NCI-H2029 (cell line): Measurements from ENCODE around the gene DNAJB1.
"Not testable (repeated sequence)": the region's sequence is repeated elsewhere in the genome, so short reads cannot be mapped to it uniquely, and the experiment has no call there.

Experiments
- DNase-seq: peaks from one replicate; lab custom pipeline; 2025; lab: John Stamatoyannopoulos, UW

The DNAJB1 gene

GRCh38 chr19:14517840-14518505 lies at the start of gene DNAJB1:
DNAJB1 (minus strand) TSS chr19:14518397; CDS start chr19:14518349, 48 bp downstream.
- peak; percentile 43 for DNase-seq

- no peak for DNase-seq
These were observed 48.9 kb upstream of the DNAJB1 start for GRCh38 chr19:14567079-14567478.

GRCh38 chr19:14566712-14567077 lies 48.5 kb upstream of the DNAJB1 start:
- DNase-seq: no peak

DNA sequence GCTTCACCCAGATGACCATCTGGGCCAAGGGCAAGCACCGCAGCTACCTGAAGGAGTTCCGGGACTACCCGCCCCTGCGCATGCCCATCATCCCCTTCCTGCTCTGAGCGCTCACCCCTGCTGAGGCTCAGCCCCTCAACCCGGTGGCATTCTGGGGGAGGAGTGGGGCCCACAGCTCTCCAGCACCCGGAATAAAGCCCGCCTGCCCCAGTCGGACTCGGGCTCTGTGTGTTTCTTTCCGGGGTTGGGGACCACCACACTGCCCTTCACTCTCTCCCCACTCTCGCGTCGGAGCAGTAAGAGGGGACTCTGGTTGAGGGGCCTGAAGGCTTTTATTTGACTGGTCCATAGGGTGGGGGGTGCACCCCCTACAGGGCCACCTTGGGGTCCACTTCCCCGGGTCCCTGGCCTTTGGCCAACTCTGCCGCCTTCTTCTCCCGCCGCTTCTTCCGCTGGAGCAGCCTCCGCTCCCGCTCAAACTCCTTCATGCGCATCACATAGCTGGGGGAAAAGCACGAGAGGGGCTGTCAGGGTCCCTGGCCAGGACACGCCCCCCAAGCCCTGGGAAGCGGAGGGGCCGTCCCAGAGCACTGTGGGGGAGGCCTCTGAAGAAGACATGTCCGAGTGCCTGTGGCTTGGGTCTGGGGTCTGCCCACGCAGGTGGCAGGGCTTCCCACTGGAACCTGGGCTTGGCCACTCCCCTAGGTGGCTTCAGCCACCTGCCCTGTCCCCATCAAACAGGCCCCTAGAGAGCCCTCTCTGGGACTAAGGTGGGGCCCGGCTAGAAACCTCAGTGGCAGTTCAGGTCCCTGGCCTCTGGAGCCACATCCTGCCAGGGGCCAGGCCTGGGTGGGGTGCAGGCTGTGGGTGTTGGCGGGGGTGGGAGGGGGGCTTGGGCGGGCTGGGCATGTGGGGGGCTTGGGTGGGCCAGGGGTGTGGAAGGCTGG lies 47.8 kb upstream of the DNAJB1 start:
- DNase-seq: no peak

DNA sequence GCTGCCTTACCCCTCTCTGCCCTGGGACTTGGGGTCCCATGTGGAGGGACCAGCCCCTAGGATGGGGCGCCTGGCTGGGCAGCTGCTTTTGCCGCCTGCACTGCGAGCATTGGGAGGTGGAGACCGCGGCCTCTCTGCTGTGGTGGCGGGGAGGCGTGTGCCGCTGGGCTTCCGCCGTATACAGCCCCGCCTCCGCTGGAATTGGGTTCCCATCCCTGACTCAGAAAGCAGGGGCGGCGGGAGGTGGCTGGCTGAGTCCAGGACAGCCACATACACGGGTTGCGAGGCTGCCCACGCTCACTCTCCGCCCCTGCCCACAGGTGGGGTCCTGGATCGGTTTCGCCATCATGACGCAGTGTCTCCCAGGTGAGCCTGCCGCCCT lies 47.1 kb upstream of the DNAJB1 start:
- DNase-seq: no peak

GRCh38 chr19:14564652-14565297 lies 46.6 kb upstream of the DNAJB1 start:
- DNase-seq: not testable (repeated sequence)

DNA sequence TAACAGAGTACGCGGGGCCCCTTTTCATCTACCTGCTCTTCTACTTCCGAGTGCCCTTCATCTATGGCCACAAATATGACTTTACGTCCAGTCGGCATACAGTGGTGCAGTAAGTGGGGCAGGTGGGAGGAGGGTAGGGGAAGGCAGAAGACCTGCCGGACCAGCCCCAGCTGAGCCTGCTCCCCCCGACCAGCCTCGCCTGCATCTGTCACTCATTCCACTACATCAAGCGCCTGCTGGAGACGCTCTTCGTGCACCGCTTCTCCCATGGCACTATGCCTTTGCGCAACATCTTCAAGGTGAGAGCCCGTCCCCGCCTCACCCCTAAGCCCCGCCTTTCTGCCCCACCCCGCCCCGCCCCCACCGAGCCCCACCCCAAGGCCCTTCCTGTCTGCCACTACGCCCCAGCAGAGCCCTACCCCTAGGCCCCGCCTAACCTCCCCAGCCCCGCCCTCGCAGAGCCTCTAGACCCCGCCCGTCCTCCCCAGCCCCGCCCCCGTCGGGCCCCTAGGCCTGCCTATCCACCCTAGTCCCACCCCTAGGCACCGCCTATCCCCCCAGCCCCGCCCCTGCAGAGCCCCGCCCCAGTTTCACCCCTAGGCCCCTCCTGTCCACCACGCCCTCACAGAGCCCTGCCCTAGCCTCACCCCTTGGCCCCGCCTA lies 45.9 kb upstream of the DNAJB1 start:
- DNase-seq: no peak

DNA sequence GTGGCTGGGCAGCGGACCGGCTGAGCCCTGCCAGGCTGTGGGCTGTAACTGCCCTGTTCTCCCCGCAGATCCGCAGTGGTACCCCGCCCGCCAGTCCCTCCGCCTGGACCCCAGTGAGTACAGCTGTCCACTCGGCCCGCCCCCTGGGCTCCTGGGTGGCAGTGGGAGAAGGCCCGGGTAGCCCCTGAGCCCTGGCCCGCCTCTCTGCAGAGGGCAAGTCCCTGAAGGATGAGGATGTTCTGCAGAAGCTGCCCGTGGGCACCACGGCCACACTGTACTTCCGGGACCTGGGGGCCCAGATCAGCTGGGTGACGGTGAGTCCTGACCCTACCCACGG lies 45.4 kb upstream of the DNAJB1 start:
- no peak for DNase-seq

DNA sequence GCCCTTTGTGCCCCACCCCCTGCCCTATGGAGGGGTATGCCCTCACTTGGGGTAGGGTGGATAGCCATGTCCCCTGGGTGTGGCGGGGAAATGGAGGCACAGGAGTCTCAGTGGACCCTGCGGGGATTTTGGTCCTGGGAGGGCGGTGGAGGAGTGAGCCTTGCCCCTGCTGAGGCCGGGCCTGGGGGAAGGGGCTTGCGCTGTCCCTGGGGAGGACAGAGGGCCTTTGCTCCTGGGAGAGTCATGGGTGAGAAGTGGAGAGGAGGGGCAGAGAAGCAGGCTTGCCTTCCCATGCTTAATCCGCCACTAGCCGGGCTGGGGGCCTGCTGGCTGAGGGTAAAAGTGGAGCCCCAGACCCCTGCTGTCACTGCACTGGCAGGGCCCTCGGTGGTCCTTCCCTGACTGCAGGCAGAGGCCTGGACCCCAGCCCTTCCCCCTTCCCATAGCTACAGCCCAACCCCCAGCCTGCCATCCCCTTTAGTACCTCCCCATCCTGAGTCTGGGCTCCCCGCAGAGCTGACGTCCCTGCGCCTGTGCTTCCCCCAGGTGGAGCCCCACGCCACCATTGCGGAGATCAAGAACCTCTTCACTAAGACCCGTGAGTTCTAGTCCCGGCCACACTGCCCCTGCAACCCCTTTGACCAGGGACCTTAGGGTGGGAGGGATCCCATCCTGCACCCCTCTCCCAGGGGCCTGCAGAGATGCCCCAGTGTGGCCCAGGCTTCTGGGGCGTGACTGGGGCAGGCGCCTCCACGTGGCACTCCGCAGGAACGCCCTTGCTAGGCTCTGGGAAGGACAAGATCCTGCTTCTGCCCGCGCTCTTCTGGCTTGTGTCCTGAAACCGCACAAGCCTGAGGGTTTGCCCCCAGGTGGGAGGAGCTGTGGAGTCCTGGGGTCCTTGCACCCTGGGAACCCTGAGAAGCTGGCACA lies 44.7 kb upstream of the DNAJB1 start:
- no peak for DNase-seq

DNA sequence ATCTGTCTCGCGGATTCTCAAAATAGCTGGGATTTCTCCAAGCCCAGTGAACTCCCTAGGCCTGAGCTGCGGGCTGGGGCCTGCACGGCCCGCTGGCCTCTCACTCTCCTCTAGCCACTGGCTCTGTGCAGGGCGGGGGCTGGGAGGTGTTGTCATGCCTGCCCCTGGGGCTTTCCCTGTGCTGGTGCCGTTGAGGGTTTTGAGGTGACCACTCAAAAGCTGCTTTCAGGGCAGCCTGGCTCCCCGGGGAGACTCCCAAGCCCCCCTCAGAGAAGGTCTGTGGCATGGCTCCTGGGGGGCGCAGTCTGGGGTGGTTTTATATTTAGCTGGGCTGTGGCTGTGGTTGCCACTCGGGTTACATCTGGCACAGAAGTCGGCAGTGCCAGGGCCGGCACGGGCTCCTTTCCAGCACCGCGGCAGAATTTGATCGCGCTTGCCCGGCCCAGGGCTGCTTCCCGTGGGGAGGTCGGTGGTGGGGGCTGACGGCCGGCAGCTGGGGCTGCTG lies 43.7 kb upstream of the DNAJB1 start:
- DNase-seq: no peak

GRCh38 chr19:14561249-14561648 lies 43.1 kb upstream of the DNAJB1 start:
- no peak for DNase-seq

GRCh38 chr19:14560776-14561108 lies 42.5 kb upstream of the DNAJB1 start:
- DNase-seq: no peak

DNA sequence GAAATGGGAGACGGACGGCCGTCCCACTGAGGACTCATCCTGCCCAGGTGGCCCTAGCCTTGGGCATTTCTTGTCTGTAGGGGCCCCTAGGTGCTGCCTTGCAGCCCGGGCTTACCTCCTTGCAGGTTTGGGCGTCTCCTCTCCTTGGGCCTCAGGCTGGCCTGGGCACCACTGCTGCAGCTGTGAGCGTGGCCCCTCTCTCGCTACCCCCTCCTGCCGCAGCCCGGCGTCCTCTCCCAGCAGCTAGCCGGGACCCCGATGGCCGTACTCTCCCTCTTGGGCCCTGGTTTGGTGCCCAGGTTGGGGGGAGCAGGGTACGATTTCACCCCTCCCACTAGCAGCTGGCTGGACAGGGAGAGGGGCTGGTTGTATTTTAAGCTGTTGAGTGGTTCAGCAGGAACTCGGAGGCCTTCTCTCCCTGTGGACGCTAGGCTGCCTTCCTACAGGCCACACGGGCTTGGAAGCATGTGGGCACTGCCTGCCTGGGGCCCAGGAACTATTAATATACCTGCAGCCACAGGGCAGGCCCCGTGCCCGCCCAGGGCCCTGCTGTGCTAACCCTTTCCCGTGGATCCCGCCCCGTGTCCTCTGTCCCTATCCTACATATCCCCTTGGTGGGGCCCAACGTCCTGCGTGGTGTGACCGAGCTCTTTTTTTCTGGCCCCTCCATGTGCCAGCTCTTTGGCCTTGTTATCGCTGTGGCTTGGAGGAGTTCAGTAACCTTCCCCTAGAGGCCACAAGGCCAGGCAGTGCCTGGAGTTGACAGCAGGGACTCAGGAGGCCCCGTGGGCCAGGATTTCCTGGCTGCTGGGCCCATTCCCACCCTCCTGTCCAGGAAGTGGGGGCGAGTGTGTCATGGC lies 41.9 kb upstream of the DNAJB1 start:
- no peak for DNase-seq

- no peak for DNase-seq
These were observed 40.3 kb upstream of the DNAJB1 start for GRCh38 chr19:14558370-14559066.

DNA sequence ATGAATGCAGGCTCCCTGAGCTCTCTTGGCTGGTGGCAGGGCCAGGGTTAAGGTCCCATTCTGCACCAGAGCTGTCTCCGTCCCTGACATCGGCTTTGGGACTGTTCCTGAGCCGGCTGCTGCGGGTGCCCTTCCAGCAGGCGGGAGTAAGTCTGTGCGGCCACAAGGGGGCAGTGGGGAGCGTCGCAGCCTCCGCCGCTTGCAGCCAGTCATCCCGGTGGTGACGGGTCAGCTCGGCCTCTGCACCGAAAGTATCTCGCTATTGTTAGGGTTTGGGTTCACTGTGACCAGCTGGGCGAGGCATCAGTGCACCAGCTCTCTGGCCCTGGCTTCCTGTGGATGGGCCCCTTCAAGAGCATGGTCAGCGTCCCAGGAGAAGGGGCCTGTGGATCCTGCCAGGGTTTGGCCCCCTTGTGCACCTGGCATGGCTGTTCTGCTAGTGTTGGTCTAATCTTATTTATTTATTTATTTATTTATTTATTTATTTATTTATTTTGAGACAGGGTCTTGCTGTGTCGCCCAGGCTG lies 38.5 kb upstream of the DNAJB1 start:
- peak; percentile 49 for DNase-seq

DNA sequence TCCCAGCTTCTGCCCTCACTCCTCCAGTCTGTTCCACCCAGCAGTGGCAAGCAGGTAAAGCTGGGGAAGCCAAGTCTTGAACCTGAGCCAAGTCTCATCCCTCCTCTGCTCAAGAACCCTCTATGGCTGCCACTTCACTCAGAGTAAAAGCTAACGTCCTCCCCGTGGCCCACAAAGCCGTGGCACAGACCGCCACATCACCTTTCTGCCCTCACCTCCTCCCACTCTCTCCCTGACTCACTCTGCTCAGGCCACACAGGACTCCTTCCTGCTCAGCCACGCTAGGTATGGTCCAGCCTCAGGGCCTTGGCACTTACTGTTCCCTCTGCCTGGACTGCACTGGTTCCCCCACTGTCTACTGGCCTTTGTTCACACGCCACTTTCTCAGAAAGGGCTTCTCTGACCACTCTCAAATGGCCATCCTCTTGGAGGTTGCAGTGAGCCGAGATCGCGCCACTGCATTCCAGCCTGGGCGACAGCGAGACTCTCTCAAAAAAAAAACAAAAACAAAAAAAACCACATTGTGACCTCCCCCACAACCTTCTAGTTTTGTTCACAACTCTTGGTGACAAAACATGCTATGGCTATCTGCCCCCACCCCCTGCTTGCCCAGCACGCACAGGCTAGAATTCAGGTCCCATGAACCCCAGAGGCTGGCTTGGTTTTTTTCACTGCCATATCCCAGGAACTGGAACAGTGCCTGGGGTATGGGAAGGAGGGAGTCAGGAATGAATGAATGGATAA lies 37.9 kb upstream of the DNAJB1 start:
- no peak for DNase-seq

DNA sequence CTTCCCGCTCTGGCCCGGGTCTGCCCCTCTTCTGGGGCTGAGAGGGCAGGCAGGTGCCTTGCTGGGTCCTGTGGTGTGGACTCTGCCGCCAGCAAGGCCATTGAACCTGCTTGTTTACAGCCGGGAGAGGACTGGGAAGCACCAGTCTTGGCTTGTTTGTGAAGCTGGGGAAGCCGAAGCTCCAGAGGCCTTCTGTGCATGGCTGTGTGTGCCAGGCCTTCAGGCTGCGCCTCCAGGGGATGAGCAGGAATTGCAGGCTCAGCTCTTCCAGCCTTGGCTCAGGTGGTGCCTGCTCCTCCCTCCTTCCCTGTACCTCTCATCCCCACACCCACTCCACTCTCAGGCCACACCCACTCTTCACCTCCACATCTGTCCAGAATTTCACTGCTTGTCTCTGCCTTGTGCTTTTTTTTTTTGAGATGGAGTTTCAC lies 36.2 kb upstream of the DNAJB1 start:
- DNase-seq: peak; percentile 89

- no peak for DNase-seq
These were observed 35.7 kb upstream of the DNAJB1 start for GRCh38 chr19:14553939-14554243.
